Measurements from ENCODE around the gene OR8J1.
"Not testable (repeated sequence)": the region's sequence is repeated elsewhere in the genome, so short reads cannot be mapped to it uniquely, and the experiment has no call there.

Gene OR8J1

GRCh38 chr11:56353991-56354390 lies at the start of gene OR8J1:
Gene OR8J1, plus strand, starts transcription at chr11:56354291. Its CDS starts 5,956 bp downstream, at chr11:56360247.
- no peak for DNase-seq (ENCODE audit: low read depth)

GRCh38 chr11:56307836-56308235 lies 46.3 kb upstream of the OR8J1 start:
- DNase-seq (ENCODE audit: low read depth) = no peak

- DNase-seq (ENCODE audit: low read depth) = no peak
Measured at GRCh38 chr11:56314844-56315243, 39.2 kb upstream of the OR8J1 start, which contains the start of gene OR8K3. Gene OR8K3, plus strand, starts transcription at chr11:56315144. Its CDS starts 3,163 bp downstream, at chr11:56318307.

GRCh38 chr11:56331861-56332491 lies 22.1 kb upstream of the OR8J1 start:
- DNase-seq (ENCODE audit: low read depth) = no peak

- no peak for DNase-seq (ENCODE audit: low read depth)
Measured at GRCh38 chr11:56333156-56333555, 20.9 kb upstream of the OR8J1 start.

- no peak for DNase-seq (ENCODE audit: low read depth)
Measured at GRCh38 chr11:56340289-56340688, 13.8 kb upstream of the OR8J1 start.

GRCh38 chr11:56345739-56346138 lies 8.4 kb upstream of the OR8J1 start, which contains the start of gene OR8K1:
Gene OR8K1, plus strand, starts transcription at chr11:56346039. Its CDS starts 0 bp downstream, at chr11:56346039.
- no peak for DNase-seq (ENCODE audit: low read depth)

- no peak for DNase-seq (ENCODE audit: low read depth)
Measured at GRCh38 chr11:56375324-56375723, 21.2 kb downstream of the OR8J1 start, which contains the start of gene OR8U1. Gene OR8U1, plus strand, starts transcription at chr11:56375624. Its CDS starts 0 bp downstream, at chr11:56375624.

- no peak for DNase-seq (ENCODE audit: low read depth)
Measured at GRCh38 chr11:56380120-56380519, 26.0 kb downstream of the OR8J1 start.

GRCh38 chr11:56394381-56394780 lies 40.3 kb downstream of the OR8J1 start:
- DNase-seq (ENCODE audit: low read depth) = no peak

- DNase-seq (ENCODE audit: low read depth) = no peak
Measured at GRCh38 chr11:56396047-56396446, 42.0 kb downstream of the OR8J1 start.

- not testable (repeated sequence) for DNase-seq (ENCODE audit: low read depth)
Measured at GRCh38 chr11:56401858-56402461, 47.9 kb downstream of the OR8J1 start.

- no peak for DNase-seq (ENCODE audit: low read depth)
Measured at GRCh38 chr11:56404393-56404792, 50.3 kb downstream of the OR8J1 start.

- no peak for DNase-seq (ENCODE audit: low read depth)
Measured at GRCh38 chr11:56410801-56411200, 56.7 kb downstream of the OR8J1 start.
